ENCODE results near the gene GFRA1. TPM values are rescaled to one million over a fixed set of nuclear protein-coding genes. Genes with fewer than 3 reads are reported as not detected.

The GFRA1 gene
- total and polyA plus RNA-seq, 2 donors (not counting 3 experiments of a cell fraction or from before 2014, with no cell fraction given), result 0.22 to 0.88 TPM

DNA sequence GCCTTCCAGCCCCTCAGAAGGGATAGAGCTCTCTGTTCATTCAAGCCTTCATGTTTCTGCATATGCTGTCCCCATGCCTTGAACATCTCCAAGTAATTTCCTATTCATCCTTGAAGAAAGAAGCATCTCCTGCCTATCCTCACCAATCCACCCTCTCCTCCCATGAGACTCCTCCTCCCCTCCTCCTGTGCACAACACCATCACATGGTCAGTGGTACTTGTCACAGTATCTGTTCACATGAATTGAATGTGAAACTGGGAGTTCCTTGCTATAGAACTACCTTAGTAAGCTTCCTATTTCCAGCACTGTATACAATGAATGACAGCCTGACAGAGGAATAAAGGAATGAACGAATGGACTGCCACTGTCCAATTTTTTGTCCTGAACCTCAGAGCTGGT, 115.5 kb downstream of the GFRA1 start:
- dilution Hi-C loops (cut with MboI; ENCODE audit: extremely low pct_ligation_motif_present, low sequenced_read_pairs) (no loop called here), intact Hi-C loops (cut with micrococcal nuclease) (no loop called here)
- Histone ChIP-seq H3K4me3 (replicated peaks in 1 of 3; ENCODE audit: insufficient read depth in 1 of 3, low read depth in 1 of 3, low read length in 3 of 3) (no peak overlapping the region), H3K4me1 (ENCODE audit: control insufficient read depth, extremely low read depth, insufficient read depth, low read length) (no peaks in the 10 kb centered on the region), H4K20me1 (replicated peaks; ENCODE audit: control insufficient read depth, extremely low read depth, insufficient read depth, low read length) (no peaks in the 10 kb centered on the region), H3K36me3 (ENCODE audit: control insufficient read depth in 2 of 2, extremely low read depth in 1 of 2, insufficient read depth in 2 of 2, low read length in 2 of 2) (no peaks in the 10 kb centered on the region), H3K9ac (replicated peaks; ENCODE audit: extremely low read depth, insufficient read depth, low read length) (no peak overlapping the region), H3K9me3 (replicated peaks; ENCODE audit: control insufficient read depth, insufficient read depth, low read length) (peaks cover 6% of the 10 kb centered on the region), H3K4me2 (ENCODE audit: insufficient read depth, low read length) (no peak overlapping the region), H3K27ac (ENCODE audit: insufficient read depth, low read depth, low read length) (no peak overlapping the region), H3K9me1 (replicated peaks; ENCODE audit: control insufficient read depth, extremely low read depth, insufficient read depth, low read length) (no peaks in the 10 kb centered on the region), H3K79me2 (ENCODE audit: control insufficient read depth, insufficient read depth, low read length) (no peaks in the 10 kb centered on the region), H3K27me3 (ENCODE audit: control insufficient read depth in 2 of 2, insufficient read depth in 2 of 2, low read length in 2 of 2) (no peaks in the 10 kb centered on the region), H2AFZ (ENCODE audit: low read depth, low read length) (no peak overlapping the region)
- FAIRE-seq (no peak), DNase-seq (ENCODE audit: low read depth, low spot score) (no peak)
- ChIA-PET POLR2A (no interaction called here), CTCF (no interaction called here)
- TF ChIP-seq, protein P1, sequence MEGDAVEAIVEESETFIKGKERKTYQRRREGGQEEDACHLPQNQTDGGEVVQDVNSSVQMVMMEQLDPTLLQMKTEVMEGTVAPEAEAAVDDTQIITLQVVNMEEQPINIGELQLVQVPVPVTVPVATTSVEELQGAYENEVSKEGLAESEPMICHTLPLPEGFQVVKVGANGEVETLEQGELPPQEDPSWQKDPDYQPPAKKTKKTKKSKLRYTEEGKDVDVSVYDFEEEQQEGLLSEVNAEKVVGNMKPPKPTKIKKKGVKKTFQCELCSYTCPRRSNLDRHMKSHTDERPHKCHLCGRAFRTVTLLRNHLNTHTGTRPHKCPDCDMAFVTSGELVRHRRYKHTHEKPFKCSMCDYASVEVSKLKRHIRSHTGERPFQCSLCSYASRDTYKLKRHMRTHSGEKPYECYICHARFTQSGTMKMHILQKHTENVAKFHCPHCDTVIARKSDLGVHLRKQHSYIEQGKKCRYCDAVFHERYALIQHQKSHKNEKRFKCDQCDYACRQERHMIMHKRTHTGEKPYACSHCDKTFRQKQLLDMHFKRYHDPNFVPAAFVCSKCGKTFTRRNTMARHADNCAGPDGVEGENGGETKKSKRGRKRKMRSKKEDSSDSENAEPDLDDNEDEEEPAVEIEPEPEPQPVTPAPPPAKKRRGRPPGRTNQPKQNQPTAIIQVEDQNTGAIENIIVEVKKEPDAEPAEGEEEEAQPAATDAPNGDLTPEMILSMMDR (IDR thresholded peaks at IDR 0.05; ENCODE audit: extremely low read depth in 1 of 2, insufficient read depth in 1 of 2, low read depth in 1 of 2, low read length in 2 of 2), result no peak
- TF ChIP-seq EZH2 (IDR thresholded peaks at IDR 0.05; ENCODE audit: borderline replicate concordance, low read depth, low read length, severe bottlenecking) (no peak), POLR2A (IDR thresholded peaks at IDR 0.05; ENCODE audit: low read depth, low read length) (no peak), GATA2 (IDR thresholded peaks at IDR 0.05; ENCODE audit: insufficient read depth, insufficient read length, low read depth, low read length) (no peak), MYC (IDR thresholded peaks at IDR 0.05; ENCODE audit: low read depth, low read length) (no peak), JUN (IDR thresholded peaks at IDR 0.05; ENCODE audit: borderline replicate concordance, insufficient read depth, insufficient read length, low read depth) (no peak), POLR2AphosphoS5 (IDR thresholded peaks at IDR 0.05; ENCODE audit: insufficient read depth, low read depth, low read length) (no peak), FOS (IDR thresholded peaks at IDR 0.05; ENCODE audit: borderline replicate concordance, insufficient read depth, low read length) (no peak)
- TF ChIP-seq, protein P2, sequence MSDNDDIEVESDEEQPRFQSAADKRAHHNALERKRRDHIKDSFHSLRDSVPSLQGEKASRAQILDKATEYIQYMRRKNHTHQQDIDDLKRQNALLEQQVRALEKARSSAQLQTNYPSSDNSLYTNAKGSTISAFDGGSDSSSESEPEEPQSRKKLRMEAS (IDR thresholded peaks at IDR 0.05; ENCODE audit: insufficient read depth, insufficient read length), result no peak
- BruUV-seq (replicated peaks), result no TSS peak
